H1 (cell line): ENCODE data around the gene ACADVL. TPM values are rescaled to one million over a fixed set of nuclear protein-coding genes. Genes with fewer than 3 reads are reported as not detected.

Experiments used
- CTCF ChIA-PET: fragments of 300-600 bp; sonication (Branson Sonifier 250); formaldehyde crosslinking; loops from one replicate; lab custom pipeline; 2021; ENCODE audit not compliant: partially characterized antibody; lab: Charles Lee
- POLR2A ChIA-PET: fragments of 300-600 bp; sonication (Branson Sonifier 250); formaldehyde crosslinking; loops from one replicate; lab custom pipeline; 2021; ENCODE audit warnings: inconsistent platforms; ENCODE audit not compliant: partially characterized antibody; lab: Charles Lee
- DNase-seq, 2 experiments: peaks; one replicate each; pipeline versions ENCODE4 v3.0.0 to v3.0.0-alpha.2; 2010 to 2022; ENCODE audit warnings: low spot score in 2 of 2, low read depth in 1 of 2, mixed read lengths in 1 of 2
- FAIRE-seq: peaks from 2 replicates; lab custom pipeline; 2011; peaks lifted over from hg19 to GRCh38; lab: Jason Lieb, UNC
- H2AFZ ChIP-seq: 2 replicates; pipeline ENCODE4 v1.8.1; 2012; ENCODE audit warnings: low read length, inconsistent platforms
- H2AK5ac ChIP-seq: 2 replicates; pipeline ENCODE4 v1.6.1; 2013; ENCODE audit warnings: low read depth, low read length
- H2BK120ac ChIP-seq: replicated peaks from 2 replicates; pipeline ENCODE3; 2013; ENCODE audit warnings: low read depth, low read length, inconsistent platforms
- H2BK12ac ChIP-seq: 2 replicates; pipeline ENCODE4 v1.6.1; 2013; ENCODE audit warnings: low read depth, low read length
- H2BK15ac ChIP-seq: 2 replicates; pipeline ENCODE4 v1.6.1; 2013; ENCODE audit warnings: low read length
- H2BK20ac ChIP-seq: 2 replicates; pipeline ENCODE4 v1.6.1; 2013; ENCODE audit warnings: low read length
- H2BK5ac ChIP-seq: 2 replicates; pipeline ENCODE4 v1.6.1; 2013; ENCODE audit warnings: low read depth, low read length
- H3K14ac ChIP-seq: 2 replicates; pipeline ENCODE4 v1.6.1; 2013; ENCODE audit warnings: inconsistent platforms; ENCODE audit not compliant: insufficient read length
- H3K18ac ChIP-seq: 2 replicates; pipeline ENCODE4 v1.6.1; 2013; ENCODE audit warnings: low read length; ENCODE audit errors: extremely low read depth
- H3K23ac ChIP-seq: 2 replicates; pipeline ENCODE4 v1.6.1; 2013; ENCODE audit warnings: inconsistent platforms; ENCODE audit not compliant: insufficient read length
- H3K23me2 ChIP-seq: 2 replicates; pipeline ENCODE4 v1.6.1; 2013; ENCODE audit warnings: low read depth, low read length
- H3K27ac ChIP-seq: 2 replicates; pipeline ENCODE4 v1.6.1; 2011; ENCODE audit warnings: low read depth, low read length, inconsistent platforms
- H3K27me3 ChIP-seq, 4 experiments: replicated peaks in 1 of 4; 1 replicate in 1 of 4; 2 replicates in 3 of 4; pipeline versions ENCODE4 v1.6.1 to v1.8.1; 2011 to 2013; ENCODE audit warnings: low read length in 3 of 4, mild to moderate bottlenecking in 3 of 4, inconsistent platforms in 2 of 4, mixed read lengths in 2 of 4, moderate library complexity in 1 of 4; ENCODE audit not compliant: control insufficient read depth in 3 of 4, insufficient read depth in 3 of 4; ENCODE audit errors: extremely low read depth in 1 of 4
- H3K36me3 ChIP-seq, 4 experiments: 2 replicates each; pipeline versions ENCODE4 v1.6.1 to v1.8.1; 2011 to 2013; ENCODE audit warnings: mild to moderate bottlenecking in 4 of 4, low read length in 3 of 4, moderate library complexity in 2 of 4, control low read depth in 1 of 4, inconsistent platforms in 1 of 4; ENCODE audit not compliant: insufficient read depth in 4 of 4, control insufficient read depth in 2 of 4
- H3K4ac ChIP-seq: replicated peaks from 2 replicates; pipeline ENCODE3; 2013; ENCODE audit warnings: low read length, low read depth, mixed read lengths, inconsistent platforms; ENCODE audit not compliant: insufficient read length
- H3K4me1 ChIP-seq, 4 experiments: replicated peaks in 1 of 4; 1 replicate in 1 of 4; 2 replicates in 3 of 4; pipeline versions ENCODE4 v1.6.1 to v1.8.1; 2011 to 2013; ENCODE audit warnings: low read length in 3 of 4, inconsistent platforms in 2 of 4, mixed read lengths in 1 of 4; ENCODE audit not compliant: insufficient read depth in 4 of 4, control insufficient read depth in 3 of 4
- H3K4me2 ChIP-seq, 2 experiments: 2 replicates each; pipeline versions ENCODE4 v1.6.1 to v1.8.1; 2011 to 2013; ENCODE audit warnings: low read depth in 2 of 2, low read length in 2 of 2, control low read depth in 1 of 2, inconsistent platforms in 1 of 2, mild to moderate bottlenecking in 1 of 2; ENCODE audit not compliant: insufficient read depth in 1 of 2
- H3K4me3 ChIP-seq, 4 experiments: fragments of 200-600, 300-600 bp in 1 of 4; sonication (generic), shearing (Covaris generic), sonication (Bioruptor Twin) in 1 of 4; 2 replicates each; pipeline versions ENCODE4 v1.5.1 to v1.8.1; 2011 to 2016; ENCODE audit warnings: low read length in 4 of 4, low read depth in 3 of 4, control low read depth in 2 of 4, inconsistent platforms in 2 of 4, mild to moderate bottlenecking in 2 of 4, mixed read lengths in 1 of 4, moderate library complexity in 1 of 4; ENCODE audit not compliant: insufficient read depth in 2 of 4; ENCODE audit errors: extremely low read depth in 1 of 4
- H3K56ac ChIP-seq: replicated peaks from 2 replicates; pipeline ENCODE3; 2013; ENCODE audit warnings: low read depth, mild to moderate bottlenecking, mixed read lengths, low read length, inconsistent platforms; ENCODE audit not compliant: insufficient read length
- H3K79me1 ChIP-seq: 2 replicates; pipeline ENCODE4 v1.6.1; 2013; ENCODE audit warnings: low read depth, low read length, control low read depth
- H3K79me2 ChIP-seq, 2 experiments: 2 replicates each; pipeline versions ENCODE4 v1.6.1 to v1.8.1; 2012 to 2013; ENCODE audit warnings: low read length in 2 of 2, mild to moderate bottlenecking in 2 of 2, inconsistent platforms in 1 of 2; ENCODE audit not compliant: insufficient read depth in 2 of 2, control insufficient read depth in 1 of 2
- H3K9ac ChIP-seq, 4 experiments: replicated peaks in 1 of 4; 1 replicate in 1 of 4; 2 replicates in 3 of 4; pipeline versions ENCODE4 v1.6.1 to v1.8.1; 2011 to 2013; ENCODE audit warnings: low read depth in 3 of 4, low read length in 3 of 4, control low read depth in 2 of 4, mild to moderate bottlenecking in 2 of 4, moderate library complexity in 2 of 4, inconsistent platforms in 1 of 4; ENCODE audit errors: extremely low read depth in 1 of 4
- H3K9me3 ChIP-seq, 2 experiments: 2 replicates each; pipeline versions ENCODE4 v1.6.1 to v1.8.1; 2012 to 2013; ENCODE audit warnings: mild to moderate bottlenecking in 2 of 2, moderate library complexity in 2 of 2, control low read depth in 1 of 2, inconsistent platforms in 1 of 2, low read depth in 1 of 2, low read length in 1 of 2, mixed read lengths in 1 of 2; ENCODE audit not compliant: insufficient read depth in 2 of 2
- H4K20me1 ChIP-seq, 2 experiments: replicated peaks in 1 of 2; 2 replicates each; pipeline versions ENCODE3 to v1.8.1; 2011 to 2013; ENCODE audit warnings: inconsistent platforms in 2 of 2, low read length in 2 of 2, mild to moderate bottlenecking in 1 of 2; ENCODE audit not compliant: insufficient read depth in 2 of 2, control insufficient read depth in 1 of 2
- H4K5ac ChIP-seq: 2 replicates; pipeline ENCODE4 v1.6.1; 2013; ENCODE audit warnings: low read length, low read depth, mixed read lengths, inconsistent platforms; ENCODE audit not compliant: insufficient read length
- H4K8ac ChIP-seq: 2 replicates; pipeline ENCODE4 v1.8.0; 2013; ENCODE audit warnings: mild to moderate bottlenecking, moderate library complexity, low read length, inconsistent platforms; ENCODE audit not compliant: insufficient read depth; ENCODE audit errors: extremely low read depth
- H4K91ac ChIP-seq: replicated peaks from 2 replicates; pipeline ENCODE3; 2013; ENCODE audit warnings: low read length, mixed read lengths, inconsistent platforms; ENCODE audit not compliant: insufficient read length
- BRCA1 ChIP-seq: IDR thresholded peaks from 2 replicates; pipeline ENCODE4 v1.6.1; 2012; ENCODE audit warnings: low read depth, low read length, improper control_type of control experiment
- CHD2 ChIP-seq: IDR thresholded peaks from 2 replicates; pipeline ENCODE4 v1.6.1; 2012; ENCODE audit warnings: low read length, improper control_type of control experiment
- HDAC2 ChIP-seq, 2 experiments: fragments of 300-600 bp in 1 of 2; sonication (generic) in 1 of 2; IDR thresholded peaks; 2 replicates each; pipeline ENCODE4 v1.6.1; 2011 to 2012; ENCODE audit warnings: low read depth in 2 of 2, low read length in 2 of 2, mild to moderate bottlenecking in 2 of 2, moderate library complexity in 2 of 2, borderline replicate concordance in 1 of 2, inconsistent platforms in 1 of 2
- MAX ChIP-seq: IDR thresholded peaks from 2 replicates; pipeline ENCODE4 v1.6.1; 2012; ENCODE audit warnings: inconsistent platforms
- POLR2AphosphoS5 ChIP-seq: IDR thresholded peaks from 2 replicates; pipeline ENCODE4 v1.6.1; 2011; ENCODE audit warnings: low read depth, low read length
- RAD21 ChIP-seq, 2 experiments: IDR thresholded peaks in 1 of 2; conservative IDR thresholded peaks in 1 of 2; 2 replicates each; pipeline ENCODE4 v1.6.1; 2011; ENCODE audit warnings: low read depth in 2 of 2, low read length in 2 of 2, improper control_type of control experiment in 1 of 2, inconsistent platforms in 1 of 2, mild to moderate bottlenecking in 1 of 2, moderate library complexity in 1 of 2
- RBBP5 ChIP-seq: IDR thresholded peaks from 2 replicates; pipeline ENCODE4 v1.7.1; 2012; ENCODE audit warnings: low read depth, mild to moderate bottlenecking, inconsistent platforms, low read length, moderate library complexity, borderline replicate concordance
- RFX5 ChIP-seq: IDR thresholded peaks from 2 replicates; pipeline ENCODE4 v1.6.1; 2011; ENCODE audit warnings: low read depth, low read length, improper control_type of control experiment, borderline replicate concordance
- ZNF274 ChIP-seq: IDR thresholded peaks from 2 replicates; pipeline ENCODE4 v1.7.0; 2012; ENCODE audit warnings: low read length, borderline replicate concordance; ENCODE audit errors: extremely low read depth
- WGBS, 2 experiments: shearing (Covaris generic) in 1 of 2; methylation state at CpG; one replicate each; pipeline versions ENCODE4 v1.1.6 to v1.1.7; 2013 to 2015; ENCODE audit warnings: low lambda C conversion rate in 2 of 2, mixed read lengths in 2 of 2, inconsistent platforms in 1 of 2, low coverage in 1 of 2, missing lambda C conversion rate in 1 of 2; ENCODE audit not compliant: insufficient replicate concordance in 2 of 2, insufficient coverage in 1 of 2, insufficient read length in 1 of 2; ENCODE audit errors: extremely low coverage in 1 of 2, missing lambda C conversion rate in 1 of 2; 5-methylcytosine and 5-hydroxymethylcytosine counted together
- polyA plus RNA-seq, 7 experiments: library from polyadenylated mRNA; depleted of rRNA in 3 of 7; stranded (reverse) in 5 of 7; unstranded in 2 of 7; fragments of >200 nt in 5 of 7; fragments of 200-250 nt in 2 of 7; gene quantifications; 1 replicate in 5 of 7; 2 replicates in 1 of 7; 4 replicates in 1 of 7; pipeline versions ENCODE4 v1.2.1 to v1.2.3, GENCODE V29; 2011 to 2013; ENCODE audit warnings: missing spikeins in 2 of 7, mixed read lengths in 2 of 7
- total RNA-seq: library from RNA; stranded (reverse); fragmentation: NEBNext Ultra II Directional; extraction: Animal tissue kit (Norgen Biotek cat#: 25700); gene quantifications from 2 replicates; pipeline ENCODE4 v1.2.1, GENCODE V29; 2021

ACADVL gene
- total and polyA plus RNA-seq, 2 of the 8 experiments (the other 6 are each of a cell fraction or from before 2014, with no cell fraction given): 181 to 231 TPM

GRCh38 chr17:7211491-7212273, 8.1 kb upstream of the ACADVL start:
- H3K79me1 ChIP-seq: peaks cover 13% of the 10 kb centered on the region
- H4K5ac ChIP-seq: peak overlapping the region; percentile 38
- no peak overlapping the region for H2BK120ac ChIP-seq
- H4K91ac ChIP-seq: no peak overlapping the region
- peak overlapping the region; percentile 38 for H3K56ac ChIP-seq
- no peak for DNase-seq
- peak overlapping the region; percentile 87 to 96 for H3K4me2 ChIP-seq
- 0 out of 2 replicates have a peak overlapping the region, but pooled peaks have one; percentile 81 for H2BK15ac ChIP-seq
- POLR2A ChIA-PET: interaction anchor here (0.6 to 2.5 kb wide), 4 partner anchors 13 to 45 kb away, joined by 3 to 9 read pairs (median 4); partner anchors contain the start of gene GABARAP
- CTCF ChIA-PET: no interaction called here
- no peak overlapping the region for H2BK12ac ChIP-seq
- H3K9me3 ChIP-seq: no peaks in the 10 kb centered on the region
- peaks cover 0 to 2% of the 10 kb centered on the region in 2 experiments for H4K20me1 ChIP-seq
- peaks cover 6 to 55% (median 35%) of the 10 kb centered on the region in 4 experiments for H3K4me1 ChIP-seq
- WGBS, 2 experiments: 12% methylated on average over 16 of the region's 37 CpGs; no CpG with 5 or more reads in 1 of the 2 experiments
- H3K36me3 ChIP-seq: no peaks in the 10 kb centered on the region
- 0 out of 2 replicates have a peak overlapping the region, but pooled peaks have one; percentile 82 for H2AK5ac ChIP-seq
- peak overlapping the region; percentile 57 for H3K4ac ChIP-seq
- no peak overlapping the region for H3K14ac ChIP-seq
- H3K27ac ChIP-seq: 0 out of 2 replicates have a peak overlapping the region, but pooled peaks have one; percentile 8
- H4K8ac ChIP-seq: no peak overlapping the region
- H3K18ac ChIP-seq: peak overlapping the region; percentile 83
- peak overlapping the region in 3 of 4 experiments; percentile 24 to 49 (median 34); a peak in 5 of 7 replicates for H3K9ac ChIP-seq
- no peak for FAIRE-seq
- no peaks in the 10 kb centered on the region; a peak in 1 of 7 replicates for H3K27me3 ChIP-seq
- no peak overlapping the region for H3K23ac ChIP-seq
- H3K4me3 ChIP-seq: peak overlapping the region; percentile 56 to 75 (median 62)
- H3K23me2 ChIP-seq: peaks cover 36% of the 10 kb centered on the region; the same call in 1 of the 2 replicates
- peaks cover 0 to 56% of the 10 kb centered on the region in 2 experiments; a peak in 2 of 4 replicates for H3K79me2 ChIP-seq
- 0 out of 2 replicates have a peak overlapping the region, but pooled peaks have one; percentile 7 for H2AFZ ChIP-seq
- H2BK20ac ChIP-seq: 0 out of 2 replicates have a peak overlapping the region, but pooled peaks have one; percentile 32
- peak overlapping the region; percentile 52; the same call in 1 of the 2 replicates for H2BK5ac ChIP-seq
- no peak for TF ChIP-seq RFX5
- TF ChIP-seq CHD2: peak; percentile 90
- no peak for TF ChIP-seq HDAC2 (IDR thresholded peaks at IDR 0.05; ENCODE audit: borderline replicate concordance in 1 of 2, low read depth in 2 of 2, low read length in 2 of 2)
- TF ChIP-seq MAX: peak; percentile 60
- TF ChIP-seq ZNF274: no peak
- TF ChIP-seq RAD21 (IDR thresholded peaks at IDR 0.05 in 1 of 2, conservative IDR thresholded peaks at IDR 0.05 in 1 of 2; ENCODE audit: low read depth in 2 of 2, low read length in 2 of 2): no peak
- TF ChIP-seq BRCA1: peak; percentile 64
- no peak; the same call in 1 of the 2 replicates for TF ChIP-seq RBBP5
- no peak for TF ChIP-seq POLR2AphosphoS5
